GM21381 (cell line): ENCODE data around the gene NEFH.

Experiments
- ATAC-seq: cut with Tn5 transposase; IDR thresholded peaks from one replicate; pipeline ENCODE4 v1.9.1; 2021; ENCODE audit warnings: mild to moderate bottlenecking, moderate library complexity; ENCODE audit not compliant: unreplicated experiment

NEFH gene

GRCh38 chr22:29459773-29460172 lies 20.2 kb upstream of the NEFH start:
- ATAC-seq: no peak

- ATAC-seq: no peak
These were observed 18.8 kb upstream of the NEFH start for GRCh38 chr22:29461263-29461662.

GRCh38 chr22:29463629-29464028 lies 16.4 kb upstream of the NEFH start:
- no peak for ATAC-seq

- ATAC-seq: no peak
These were observed 15.4 kb upstream of the NEFH start for GRCh38 chr22:29464581-29464980.

- ATAC-seq: no peak
These were observed 10.3 kb upstream of the NEFH start for GRCh38 chr22:29469755-29470154.

GRCh38 chr22:29470159-29470855 lies 9.7 kb upstream of the NEFH start:
- no peak for ATAC-seq

- ATAC-seq: no peak
These were observed 7.0 kb upstream of the NEFH start for GRCh38 chr22:29473001-29473400.

GRCh38 chr22:29475550-29475949 lies 4.5 kb upstream of the NEFH start:
- no peak for ATAC-seq

- no peak for ATAC-seq
These were observed 3.9 kb upstream of the NEFH start for GRCh38 chr22:29476116-29476515.

GRCh38 chr22:29477723-29478318 lies 2.2 kb upstream of the NEFH start:
- ATAC-seq: no peak

GRCh38 chr22:29478326-29479276 lies 1.4 kb upstream of the NEFH start:
- no peak for ATAC-seq

- no peak for ATAC-seq
These were observed 169 bp downstream of the NEFH start for GRCh38 chr22:29480262-29480511.

- ATAC-seq: no peak
These were observed 670 bp downstream of the NEFH start for GRCh38 chr22:29480512-29481264.

- no peak for ATAC-seq
These were observed 1.4 kb downstream of the NEFH start for GRCh38 chr22:29481265-29482000.

GRCh38 chr22:29482253-29482652 lies 2.2 kb downstream of the NEFH start:
- no peak for ATAC-seq

- ATAC-seq: no peak
These were observed 2.7 kb downstream of the NEFH start for GRCh38 chr22:29482726-29483125.

GRCh38 chr22:29483254-29483653 lies 3.2 kb downstream of the NEFH start:
- ATAC-seq: no peak

- ATAC-seq: no peak
These were observed 4.6 kb downstream of the NEFH start for GRCh38 chr22:29484642-29485041.

- ATAC-seq: no peak
These were observed 5.4 kb downstream of the NEFH start for GRCh38 chr22:29485448-29485847.

- ATAC-seq: no peak
These were observed 7.5 kb downstream of the NEFH start for GRCh38 chr22:29487426-29487986.
